ENCODE data around the gene FBXO3.
"Not testable (repeated sequence)": the region's sequence is repeated elsewhere in the genome, so short reads cannot be mapped to it uniquely, and the experiment has no call there.

The FBXO3 gene

DNA sequence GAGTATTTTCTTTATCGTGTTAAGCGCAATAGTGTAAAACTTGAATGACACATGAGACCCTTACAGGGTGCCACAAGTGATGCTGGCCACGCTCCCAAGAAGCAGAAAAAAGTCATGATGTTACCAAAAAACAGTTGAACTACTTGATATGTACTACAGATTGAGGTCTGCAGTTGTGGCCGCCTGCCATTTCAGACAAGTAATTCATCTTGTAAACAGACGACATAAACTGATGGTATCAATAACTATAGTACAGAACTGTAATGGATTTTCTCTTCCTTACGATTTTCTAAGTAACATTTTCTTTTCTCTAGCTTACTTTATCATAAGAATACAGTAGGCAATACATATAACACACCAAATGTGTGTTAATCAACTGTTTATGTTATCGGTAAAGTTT, 43.6 kb downstream of the FBXO3 start:
- H3K36me3 ChIP-seq: peaks cover 3% of the 10 kb centered on the region; the same call in 1 of the 2 replicates
- no peak overlapping the region for H3K27ac ChIP-seq

DNA sequence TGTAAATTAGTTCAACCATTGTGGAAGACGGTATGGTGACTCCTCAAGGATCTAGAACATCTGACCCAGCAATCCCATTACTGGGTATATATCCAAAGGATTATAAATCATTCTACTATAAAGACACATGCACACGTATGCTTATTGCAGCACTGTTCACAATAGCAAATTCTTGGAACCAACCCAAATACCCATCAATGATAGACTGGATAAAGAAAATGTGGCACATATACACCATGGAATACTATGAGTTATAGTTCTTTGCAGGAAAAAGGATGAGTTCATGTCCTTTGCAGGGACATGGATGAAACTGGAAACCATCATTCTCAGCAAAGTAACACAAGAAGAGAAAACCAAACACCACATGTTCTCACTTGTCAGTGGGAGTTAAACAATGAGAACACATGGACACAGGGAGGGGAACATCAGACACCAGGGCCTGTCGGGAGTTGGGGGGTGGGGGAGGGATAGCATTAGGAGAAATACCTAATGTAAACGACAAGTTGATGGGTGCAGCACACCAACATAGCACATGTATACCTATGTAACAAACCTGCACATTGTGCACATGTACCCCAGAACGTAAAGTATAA, 45.2 kb downstream of the FBXO3 start:
- DNase-seq; H3K4me3 ChIP-seq (ENCODE audit: low read depth, low read length); H3K27ac ChIP-seq; H3K9me3 ChIP-seq (ENCODE audit: severe bottlenecking); H3K36me3 ChIP-seq; H3K27me3 ChIP-seq (ENCODE audit: insufficient read depth, low read depth, severe bottlenecking): not testable (repeated sequence)

More for the DNA sequence above, 43.6 kb downstream of the FBXO3 start:
- TF ChIP-seq, protein P1, sequence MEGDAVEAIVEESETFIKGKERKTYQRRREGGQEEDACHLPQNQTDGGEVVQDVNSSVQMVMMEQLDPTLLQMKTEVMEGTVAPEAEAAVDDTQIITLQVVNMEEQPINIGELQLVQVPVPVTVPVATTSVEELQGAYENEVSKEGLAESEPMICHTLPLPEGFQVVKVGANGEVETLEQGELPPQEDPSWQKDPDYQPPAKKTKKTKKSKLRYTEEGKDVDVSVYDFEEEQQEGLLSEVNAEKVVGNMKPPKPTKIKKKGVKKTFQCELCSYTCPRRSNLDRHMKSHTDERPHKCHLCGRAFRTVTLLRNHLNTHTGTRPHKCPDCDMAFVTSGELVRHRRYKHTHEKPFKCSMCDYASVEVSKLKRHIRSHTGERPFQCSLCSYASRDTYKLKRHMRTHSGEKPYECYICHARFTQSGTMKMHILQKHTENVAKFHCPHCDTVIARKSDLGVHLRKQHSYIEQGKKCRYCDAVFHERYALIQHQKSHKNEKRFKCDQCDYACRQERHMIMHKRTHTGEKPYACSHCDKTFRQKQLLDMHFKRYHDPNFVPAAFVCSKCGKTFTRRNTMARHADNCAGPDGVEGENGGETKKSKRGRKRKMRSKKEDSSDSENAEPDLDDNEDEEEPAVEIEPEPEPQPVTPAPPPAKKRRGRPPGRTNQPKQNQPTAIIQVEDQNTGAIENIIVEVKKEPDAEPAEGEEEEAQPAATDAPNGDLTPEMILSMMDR (IDR thresholded peaks at IDR 0.05; ENCODE audit: low read depth, low read length): no peak
- Histone ChIP-seq H3K4me3 (ENCODE audit: low read depth, low read length) (no peak overlapping the region), H3K9me3 (ENCODE audit: severe bottlenecking) (peaks cover 2% of the 10 kb centered on the region), H3K27me3 (ENCODE audit: insufficient read depth, low read depth, severe bottlenecking) (no peaks in the 10 kb centered on the region)
- no peak for DNase-seq

DNA sequence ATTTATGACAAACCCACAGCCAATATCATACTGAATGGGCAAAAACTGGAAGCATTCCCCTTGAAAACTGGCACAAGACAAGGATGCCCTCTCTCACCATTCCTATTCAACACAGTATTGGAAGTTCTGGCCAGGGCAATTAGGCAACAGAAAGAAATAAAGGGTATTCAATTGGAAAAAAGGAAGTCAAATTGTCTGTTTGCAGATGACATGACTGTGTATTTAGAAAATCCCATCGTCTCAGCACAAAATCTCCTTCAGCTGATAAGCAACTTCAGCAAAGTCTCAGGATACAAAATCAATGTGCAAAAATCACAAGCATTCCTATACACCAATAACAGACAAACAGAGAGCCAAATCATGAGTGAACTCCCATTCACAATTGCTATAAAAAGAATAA, 46.8 kb downstream of the FBXO3 start:
- not testable (repeated sequence) for DNase-seq; H3K36me3 ChIP-seq; H3K27ac ChIP-seq; H3K9me3 ChIP-seq (ENCODE audit: severe bottlenecking); H3K4me3 ChIP-seq (ENCODE audit: low read depth, low read length); H3K27me3 ChIP-seq (ENCODE audit: insufficient read depth, low read depth, severe bottlenecking)

DNA sequence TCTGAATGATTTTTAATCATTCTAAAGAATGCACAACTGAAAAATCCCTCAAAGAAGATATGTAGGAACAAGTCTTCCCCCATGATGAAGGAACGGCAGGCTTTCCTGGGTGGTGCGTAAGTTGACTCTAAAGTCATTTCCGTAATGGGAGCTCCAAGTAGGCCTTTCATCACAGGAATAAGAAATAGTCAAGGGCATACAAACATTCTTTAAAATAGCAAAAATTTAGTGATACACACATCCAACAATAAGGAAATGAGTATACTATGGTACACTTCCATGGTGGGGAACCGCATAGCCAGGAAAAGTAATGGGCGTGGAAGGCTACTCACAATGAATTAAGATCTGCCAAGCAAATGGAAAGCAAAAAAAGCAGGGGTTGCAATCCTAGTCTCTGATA, 48.8 kb downstream of the FBXO3 start:
- H3K27ac ChIP-seq: no peak overlapping the region
- no peaks in the 10 kb centered on the region for H3K36me3 ChIP-seq
- H3K27me3 ChIP-seq (ENCODE audit: insufficient read depth, low read depth, severe bottlenecking): no peaks in the 10 kb centered on the region
- TF ChIP-seq, protein P1 (IDR thresholded peaks at IDR 0.05; ENCODE audit: low read depth, low read length): no peak
- no peak overlapping the region for H3K4me3 ChIP-seq (ENCODE audit: low read depth, low read length)
- peaks cover 2% of the 10 kb centered on the region for H3K9me3 ChIP-seq (ENCODE audit: severe bottlenecking)
- no peak for DNase-seq

DNA sequence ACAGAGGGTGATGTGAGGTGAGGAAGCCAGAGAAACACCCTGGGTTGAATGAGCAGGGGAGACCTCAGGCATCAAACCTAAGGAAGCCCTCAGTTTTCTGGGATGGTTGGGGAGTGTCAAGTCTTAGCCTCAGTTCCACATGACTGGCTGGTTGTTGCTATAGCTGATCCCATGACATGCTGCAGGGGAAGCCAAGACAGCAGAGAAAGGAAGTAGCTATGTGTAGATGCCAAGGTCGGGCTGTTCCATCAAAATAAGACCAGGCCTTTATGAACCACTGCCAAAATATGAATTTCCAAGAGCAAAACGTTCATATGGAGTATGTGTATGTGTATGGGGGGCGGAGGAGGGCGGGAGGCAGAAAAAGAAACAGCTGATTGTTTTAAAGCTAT, 49.7 kb downstream of the FBXO3 start:
- no peak for DNase-seq
- no peaks in the 10 kb centered on the region for H3K27me3 ChIP-seq (ENCODE audit: insufficient read depth, low read depth, severe bottlenecking)
- TF ChIP-seq, protein P1 (IDR thresholded peaks at IDR 0.05; ENCODE audit: low read depth, low read length): no peak
- no peak overlapping the region for H3K27ac ChIP-seq
- peaks cover 2% of the 10 kb centered on the region for H3K9me3 ChIP-seq (ENCODE audit: severe bottlenecking)
- H3K4me3 ChIP-seq (ENCODE audit: low read depth, low read length): no peak overlapping the region
- H3K36me3 ChIP-seq: peaks cover 7% of the 10 kb centered on the region

DNA sequence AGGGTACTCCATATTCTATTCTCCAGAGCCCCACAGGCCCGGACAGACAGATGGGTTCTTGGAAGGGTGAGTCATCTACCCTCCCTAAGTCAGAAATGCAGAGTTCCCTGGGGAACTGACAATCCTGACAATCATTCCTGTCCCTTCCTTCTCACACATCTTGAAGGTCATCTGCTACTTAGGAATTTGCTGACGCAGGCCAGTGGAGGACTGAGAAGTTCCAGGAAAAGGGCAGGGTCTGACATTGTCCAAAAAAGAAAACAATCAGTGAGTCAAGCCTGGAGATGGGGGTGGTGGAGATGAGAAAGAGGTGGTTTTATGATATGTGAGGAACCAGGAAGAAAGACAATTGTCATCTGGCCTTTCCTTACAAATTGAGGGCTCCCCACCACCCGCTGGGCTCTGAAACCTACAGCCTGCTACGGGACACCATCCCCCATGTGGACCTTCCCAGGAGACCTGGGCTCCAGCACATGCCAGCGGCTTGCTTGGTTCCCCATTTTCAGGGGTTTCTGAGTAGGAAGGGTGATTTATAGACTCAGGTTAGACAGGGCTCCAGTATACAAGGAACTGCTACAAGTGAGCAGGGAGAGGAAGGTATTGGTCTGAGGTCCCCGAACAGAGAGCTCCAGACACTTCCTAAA, 51.0 kb downstream of the FBXO3 start:
- no peak for DNase-seq
- Histone ChIP-seq H3K27ac (no peak overlapping the region), H3K4me3 (ENCODE audit: low read depth, low read length) (no peak overlapping the region), H3K9me3 (ENCODE audit: severe bottlenecking) (peaks cover 2% of the 10 kb centered on the region), H3K36me3 (peaks cover 18% of the 10 kb centered on the region), H3K27me3 (ENCODE audit: insufficient read depth, low read depth, severe bottlenecking) (no peaks in the 10 kb centered on the region)
- TF ChIP-seq, protein P1 (IDR thresholded peaks at IDR 0.05; ENCODE audit: low read depth, low read length): no peak
